ENCODE measurements around the gene BEND7.
"Not testable (repeated sequence)": the region's sequence is repeated elsewhere in the genome, so short reads cannot be mapped to it uniquely, and the experiment has no call there.

The BEND7 gene, protein sequence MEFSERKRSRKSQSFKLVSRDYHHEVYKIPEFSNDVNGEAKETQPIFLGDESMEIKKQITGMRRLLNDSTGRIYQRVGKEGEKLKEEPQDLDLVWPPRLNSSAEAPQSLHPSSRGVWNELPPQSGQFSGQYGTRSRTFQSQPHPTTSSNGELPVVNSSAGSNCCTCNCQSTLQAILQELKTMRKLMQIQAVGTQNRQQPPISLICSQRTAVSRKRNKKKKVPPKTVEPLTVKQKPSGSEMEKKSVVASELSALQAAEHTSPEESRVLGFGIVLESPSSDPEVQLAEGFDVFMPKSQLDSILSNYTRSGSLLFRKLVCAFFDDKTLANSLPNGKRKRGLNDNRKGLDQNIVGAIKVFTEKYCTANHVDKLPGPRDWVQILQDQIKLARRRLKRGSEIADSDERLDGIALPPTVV

DNA sequence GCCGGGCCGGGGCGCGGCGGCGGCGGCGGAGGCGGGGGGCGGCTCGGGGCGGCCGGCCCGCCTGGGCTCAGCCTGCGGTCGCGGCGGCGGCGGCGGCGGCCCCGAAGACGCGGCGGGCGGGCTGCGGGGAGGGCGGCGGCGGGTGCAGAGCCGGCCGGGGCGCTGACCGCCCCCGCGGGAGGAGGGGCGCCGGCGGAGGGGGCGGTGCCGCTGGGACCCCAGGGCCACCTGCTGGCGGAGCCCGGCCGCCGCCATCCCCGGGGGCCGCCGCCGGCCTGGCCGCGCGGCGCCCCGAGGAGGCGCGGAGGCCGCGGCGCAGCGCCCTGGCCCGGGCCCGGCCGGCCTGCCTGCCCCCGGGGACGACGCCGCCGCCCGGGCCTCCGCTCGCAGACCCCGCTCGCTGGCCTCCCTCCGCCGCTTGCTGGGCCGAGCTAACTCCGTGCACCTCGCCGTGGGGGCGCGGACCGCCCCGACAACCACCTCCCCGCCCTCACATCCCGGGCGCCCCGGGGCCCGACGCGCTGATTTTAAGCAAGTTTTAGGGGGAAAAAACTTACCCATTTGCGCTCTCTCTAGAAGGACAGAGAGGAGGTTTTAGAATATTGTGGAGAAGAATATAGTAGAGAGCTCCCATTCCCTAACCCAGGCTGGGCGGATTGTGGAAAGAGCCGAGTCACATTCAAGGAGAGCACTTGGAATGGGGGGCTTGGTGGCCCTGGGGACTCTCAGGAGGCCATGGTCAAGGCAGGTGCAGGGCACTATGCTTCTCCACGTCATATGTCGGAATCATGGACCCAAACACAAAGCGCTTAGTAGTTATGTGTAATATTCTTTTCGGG, at the start of gene BEND7:
TSS of gene BEND7 (minus strand) at position 140 of the 839 bp plus-strand sequence. CDS start 481 bp downstream, outside the sequence.
- DNase-seq (ENCODE audit: low read depth): no peak

DNA sequence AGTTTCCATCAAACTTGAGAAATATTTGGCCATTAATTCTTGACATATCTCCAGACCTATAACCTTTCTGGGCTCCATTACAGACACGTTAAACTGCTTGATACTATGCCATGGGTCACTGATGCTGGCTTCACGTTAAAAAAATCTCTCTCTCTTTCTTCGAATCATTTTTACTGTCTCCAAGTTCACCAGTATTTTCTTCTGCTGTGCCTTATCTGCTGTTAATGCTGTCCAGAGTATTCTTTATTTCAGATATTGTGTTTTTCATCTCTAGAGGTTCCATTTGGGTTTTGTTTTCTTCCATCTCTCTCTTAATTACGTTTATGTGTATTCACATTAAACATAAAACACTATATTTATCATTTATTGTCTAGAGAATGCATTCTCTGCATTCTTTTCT, 45.1 kb upstream of the BEND7 start:
- no peak for DNase-seq (ENCODE audit: low read depth)

DNA sequence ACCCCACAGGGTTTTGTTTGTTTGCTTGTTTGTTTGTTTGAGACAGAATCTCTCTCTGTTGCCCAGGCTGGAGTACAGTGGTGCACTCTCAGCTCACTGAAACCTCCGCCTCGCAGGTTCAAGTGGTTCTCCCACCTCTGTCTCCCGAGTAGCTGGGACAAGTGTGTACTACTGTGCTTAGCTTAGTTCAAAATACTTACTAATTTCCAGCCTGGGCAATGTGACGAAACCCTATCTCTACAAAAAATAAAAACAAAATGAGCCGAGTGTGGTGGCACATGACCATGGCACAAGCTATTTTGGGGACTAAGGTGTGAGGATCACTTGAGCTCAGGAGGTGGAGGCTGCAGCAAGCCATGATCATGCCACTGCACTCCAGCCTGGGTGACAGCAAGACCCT, 42.7 kb upstream of the BEND7 start:
- no peak for DNase-seq (ENCODE audit: low read depth)

DNA sequence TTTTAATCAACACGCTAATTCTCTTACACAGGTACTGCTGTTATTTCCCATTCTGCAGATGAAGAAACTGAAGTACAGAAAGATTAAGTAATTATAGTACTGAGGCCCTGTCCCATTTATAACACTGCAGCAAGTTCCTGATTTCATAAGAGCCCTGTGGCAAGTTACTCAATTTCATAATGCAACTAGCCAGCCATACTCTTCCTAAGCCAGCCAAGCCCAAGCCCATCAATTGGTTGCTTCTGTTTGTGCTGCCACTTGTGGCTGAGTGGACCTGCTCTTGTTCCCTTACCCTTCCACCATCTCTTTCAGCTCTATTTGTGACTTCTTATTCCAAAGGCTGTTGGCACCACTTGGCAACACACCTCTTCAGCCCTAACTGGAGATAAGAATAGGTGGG, 38.2 kb upstream of the BEND7 start:
- no peak for DNase-seq (ENCODE audit: low read depth)

DNA sequence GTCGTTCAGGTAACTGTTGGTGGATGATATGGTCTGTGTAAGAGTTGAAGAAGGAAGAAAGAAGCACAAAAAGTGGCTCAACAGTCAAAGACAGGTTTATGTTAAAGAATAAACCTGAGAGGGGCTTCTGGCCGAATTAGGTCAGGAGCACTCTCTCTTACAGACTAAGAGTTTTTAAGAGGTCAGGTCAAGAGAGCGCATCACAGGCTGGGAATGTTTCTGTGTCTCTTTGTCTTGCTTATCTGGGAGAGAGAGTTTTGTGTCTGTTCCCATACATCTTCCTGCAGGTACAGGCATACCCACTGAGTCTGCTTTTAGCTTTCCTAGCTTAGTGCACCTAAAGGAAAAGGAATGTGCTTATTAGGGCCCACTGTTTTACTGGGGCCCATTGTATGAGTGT, 35.8 kb upstream of the BEND7 start:
- DNase-seq (ENCODE audit: low read depth): no peak

DNA sequence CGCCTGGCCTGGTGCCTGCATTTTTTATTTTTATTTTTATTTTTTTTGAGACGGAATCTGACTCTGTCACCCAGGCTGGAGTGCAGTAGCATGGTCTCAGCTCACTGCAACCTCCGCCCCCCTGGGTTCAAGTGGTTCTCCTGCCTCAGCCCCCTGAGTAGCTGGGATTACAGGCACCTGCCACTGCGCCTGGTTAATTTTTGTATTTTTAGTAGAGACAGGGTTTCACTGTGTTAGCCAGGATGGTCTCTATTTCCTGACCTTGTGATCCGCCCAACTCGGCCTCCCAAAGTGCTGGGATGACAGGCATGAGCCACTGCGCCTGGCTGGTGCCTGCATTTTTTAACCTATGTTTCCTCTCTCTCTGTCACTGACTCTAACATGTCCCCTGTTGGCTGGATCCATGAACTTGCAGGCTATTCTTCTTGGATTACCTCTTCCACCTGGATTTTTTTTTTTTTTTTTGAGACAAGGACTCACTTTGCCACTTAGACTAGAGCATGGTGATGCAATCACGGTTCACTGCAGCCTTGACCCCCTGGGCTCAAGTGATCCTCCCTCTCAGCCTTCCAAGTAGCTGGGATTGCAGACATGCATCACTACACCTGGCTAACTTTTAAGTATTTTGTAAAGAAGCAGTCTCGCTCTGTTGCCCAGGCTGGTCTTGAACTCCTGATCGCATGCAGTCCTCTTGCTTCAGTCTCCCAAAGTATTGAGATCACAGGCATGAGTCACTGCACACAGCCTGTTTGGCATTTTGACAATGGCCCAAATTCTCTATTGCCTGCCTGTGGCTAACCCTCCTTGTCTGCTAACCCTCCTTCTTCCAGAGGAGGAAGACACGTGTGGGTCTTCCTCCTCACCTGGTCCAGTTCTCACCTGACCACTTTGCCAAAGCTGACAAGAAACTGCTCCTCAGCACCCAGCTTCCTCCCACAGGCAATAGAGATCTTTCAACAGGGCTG, 34.9 kb upstream of the BEND7 start:
- no peak for DNase-seq (ENCODE audit: low read depth)

DNA sequence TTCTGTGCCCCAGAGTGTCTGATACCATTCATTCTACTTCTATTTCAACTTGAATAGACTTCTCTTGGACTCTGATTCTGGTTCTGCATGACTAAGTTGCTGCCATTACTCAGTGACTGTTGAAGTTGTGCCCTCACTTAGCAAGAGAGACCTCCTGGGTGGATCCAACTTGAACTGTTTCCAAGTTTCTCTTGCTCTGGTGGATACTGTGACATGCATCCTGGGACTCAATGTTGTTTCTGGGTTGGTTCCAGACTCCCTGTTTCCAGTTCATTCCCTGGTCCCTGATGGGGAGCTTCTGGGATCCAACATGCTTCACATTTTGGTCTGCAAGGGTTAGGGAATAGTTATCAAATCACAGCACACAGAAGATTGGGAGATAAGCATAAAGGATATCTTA, 31.8 kb upstream of the BEND7 start:
- DNase-seq (ENCODE audit: low read depth): no peak

DNA sequence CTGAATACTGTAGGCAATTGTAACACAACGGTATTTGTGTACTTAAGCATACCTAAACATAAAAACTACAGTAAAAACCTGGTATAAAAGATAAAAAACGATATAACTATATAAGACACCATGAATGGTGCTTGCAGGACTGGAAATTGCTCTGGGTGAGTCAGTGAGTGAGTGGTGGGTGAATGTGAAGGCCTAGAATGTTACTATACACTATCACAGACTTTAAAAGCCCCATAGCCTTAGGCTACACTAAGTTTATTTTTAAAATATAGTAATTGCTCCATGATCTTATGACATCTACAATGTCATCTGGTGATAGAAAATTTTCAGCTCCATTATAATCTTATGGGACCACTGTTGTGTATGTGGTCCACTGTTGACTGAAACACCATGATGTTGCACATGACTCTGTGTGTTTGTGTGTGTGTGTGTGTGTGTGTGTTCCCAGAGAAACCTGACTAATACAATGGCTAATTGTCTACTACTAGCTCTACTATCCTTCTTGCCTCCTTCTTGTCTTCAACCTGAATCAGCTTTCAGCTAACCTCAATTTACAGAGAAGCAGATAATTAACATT, 30.4 kb upstream of the BEND7 start:
- DNase-seq (ENCODE audit: low read depth): no peak

DNA sequence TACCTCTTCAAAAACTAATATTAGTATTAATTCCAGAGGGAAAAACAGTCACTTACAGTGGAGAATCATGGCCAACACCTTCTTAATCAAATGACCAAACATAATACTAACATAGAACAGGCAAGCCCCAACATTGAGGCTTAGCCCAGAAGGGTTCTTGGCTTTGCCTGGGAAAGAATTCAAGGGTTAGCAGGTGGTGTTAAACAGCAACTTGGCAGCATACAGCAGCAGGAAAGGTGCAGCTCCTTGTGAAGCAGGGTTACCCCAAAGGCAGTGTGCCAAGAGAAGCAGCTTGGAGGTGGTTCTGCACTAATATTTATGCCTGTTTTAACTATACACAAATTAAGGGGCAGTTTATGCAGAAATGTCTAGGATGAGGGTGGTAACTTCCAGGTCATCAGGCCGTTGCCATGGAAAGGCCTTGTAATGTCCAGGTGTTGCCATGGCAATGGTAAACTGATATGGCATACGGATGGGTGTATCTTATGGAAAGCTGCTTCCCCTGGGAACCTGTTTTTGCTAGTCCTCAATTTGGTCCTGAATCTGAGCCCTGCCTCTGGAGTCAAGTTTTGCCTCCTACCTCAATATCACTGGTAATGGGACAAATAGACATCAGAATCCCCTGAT, 27.2 kb upstream of the BEND7 start:
- DNase-seq (ENCODE audit: low read depth): no peak

DNA sequence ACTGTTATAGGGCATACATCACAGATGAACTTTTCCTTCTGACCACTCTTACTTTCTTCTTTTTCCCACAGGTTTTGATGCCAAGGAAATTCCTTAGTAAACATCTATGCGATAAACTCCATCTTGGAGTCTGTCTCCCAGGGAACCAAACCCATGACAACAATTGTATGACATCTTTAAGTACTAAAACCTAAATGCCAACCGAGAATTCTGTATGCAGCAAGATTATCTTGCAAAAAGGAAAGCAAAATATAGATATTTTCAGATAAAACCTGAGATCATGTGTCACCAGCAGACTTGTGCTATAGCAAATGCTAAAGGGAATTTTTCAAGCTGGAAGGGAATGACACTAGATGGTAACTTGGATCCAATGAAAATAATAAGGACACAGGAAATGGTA, 22.0 kb upstream of the BEND7 start:
- DNase-seq (ENCODE audit: low read depth): no peak

DNA sequence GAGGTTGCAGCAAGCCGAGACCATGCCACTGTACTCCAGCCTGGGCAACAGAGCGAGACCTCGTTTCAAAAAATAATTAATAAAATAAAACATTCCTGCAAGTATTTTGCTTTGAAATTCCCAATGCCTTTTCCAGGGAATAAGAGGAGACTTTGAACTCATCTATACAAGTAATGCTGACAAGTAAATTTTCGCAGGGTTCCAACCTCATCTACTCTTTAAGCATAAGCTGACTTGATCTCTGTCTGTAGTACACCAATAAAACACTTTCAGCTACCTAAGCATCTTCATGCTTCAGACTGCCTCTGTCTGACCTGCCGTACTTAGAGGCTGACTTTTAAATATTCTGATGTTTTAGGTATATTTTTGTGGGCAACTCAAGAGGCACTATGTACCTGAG, 13.7 kb upstream of the BEND7 start:
- DNase-seq (ENCODE audit: low read depth): no peak

DNA sequence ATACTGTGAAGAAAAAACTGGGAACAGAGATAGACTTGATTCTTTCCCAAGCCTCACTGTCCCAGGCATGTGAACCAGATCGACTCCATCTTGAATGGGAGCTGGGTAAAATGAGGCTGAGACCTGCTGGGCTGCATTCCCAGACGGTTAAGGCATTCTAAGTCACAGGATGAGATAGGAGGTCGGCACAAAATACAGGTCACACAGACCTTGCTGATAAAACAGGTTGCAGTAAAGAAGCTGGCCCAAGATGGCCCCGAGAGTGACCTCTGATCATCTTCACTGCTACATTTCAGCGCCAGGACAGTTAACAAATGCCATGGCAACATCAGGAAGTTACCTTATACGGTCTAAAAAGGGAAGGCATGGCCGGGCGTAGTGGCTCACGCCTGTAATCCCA, 9.2 kb upstream of the BEND7 start:
- not testable (repeated sequence) for DNase-seq (ENCODE audit: low read depth)

DNA sequence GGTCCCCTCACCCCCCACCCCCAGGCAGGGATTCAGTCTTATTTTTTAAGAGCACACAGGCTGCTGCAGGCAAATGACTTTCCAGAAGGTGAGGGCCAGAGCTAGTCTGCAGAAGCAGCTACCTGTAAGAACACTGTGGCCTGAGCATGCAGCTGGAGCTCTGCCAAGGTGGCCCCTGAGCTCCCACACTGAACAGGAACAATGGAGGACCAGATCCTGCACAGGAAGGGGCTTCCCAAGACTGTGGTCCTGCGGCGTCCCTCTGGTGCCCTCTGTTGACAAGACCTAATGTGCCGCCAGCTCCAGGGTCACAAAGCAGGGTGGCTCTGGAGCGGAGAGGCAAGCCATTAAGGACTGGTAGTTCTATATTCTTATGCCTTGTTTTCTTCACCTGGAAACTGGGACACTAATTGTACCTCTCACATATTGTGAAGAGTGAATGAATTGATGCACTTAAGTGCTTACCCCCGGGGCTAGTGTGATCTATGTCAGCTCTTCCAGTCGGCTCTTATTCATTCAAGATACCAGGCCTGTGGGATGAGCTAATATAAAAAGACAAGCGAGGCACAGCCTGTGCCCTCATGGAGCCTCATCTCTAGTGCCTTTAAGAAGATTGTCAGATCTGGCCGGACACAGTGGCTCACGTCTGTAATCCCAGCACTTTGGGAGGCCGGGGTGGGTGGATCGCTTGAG, 8.0 kb upstream of the BEND7 start:
- no peak for DNase-seq (ENCODE audit: low read depth)

DNA sequence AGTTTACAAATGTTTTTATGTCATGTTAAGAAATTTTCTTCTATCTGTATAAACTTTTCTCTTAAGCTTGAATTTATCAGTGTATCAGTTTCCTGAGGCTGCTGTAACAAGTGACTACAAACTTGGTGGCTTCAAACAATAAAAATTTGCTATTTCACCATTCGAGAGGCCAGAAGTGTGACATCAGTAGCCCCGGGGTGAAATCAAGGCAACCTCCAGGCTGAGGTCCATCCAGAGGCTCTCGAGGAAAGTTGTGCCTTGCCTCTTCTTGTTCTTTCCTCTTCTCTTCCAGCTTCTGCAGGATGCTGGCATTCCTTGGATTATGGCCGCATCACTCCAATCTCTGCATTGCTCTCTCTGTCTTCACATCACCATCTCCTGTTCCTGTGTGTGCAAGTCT, 6.5 kb upstream of the BEND7 start:
- no peak for DNase-seq (ENCODE audit: low read depth)

DNA sequence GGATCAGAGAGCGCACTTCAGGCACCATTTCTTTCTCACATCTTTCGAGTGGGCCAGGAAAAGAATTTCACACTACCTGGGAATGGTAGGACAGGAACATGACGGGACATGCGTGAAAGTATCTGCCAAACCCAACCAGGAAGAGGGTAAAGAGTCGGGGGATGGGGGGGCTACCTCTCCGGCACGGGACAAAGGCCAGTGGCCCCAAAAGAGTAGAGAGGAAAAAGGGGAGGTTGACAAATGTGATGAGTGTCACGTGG, 830 bp upstream of the BEND7 start:
- no peak for DNase-seq (ENCODE audit: low read depth)

DNA sequence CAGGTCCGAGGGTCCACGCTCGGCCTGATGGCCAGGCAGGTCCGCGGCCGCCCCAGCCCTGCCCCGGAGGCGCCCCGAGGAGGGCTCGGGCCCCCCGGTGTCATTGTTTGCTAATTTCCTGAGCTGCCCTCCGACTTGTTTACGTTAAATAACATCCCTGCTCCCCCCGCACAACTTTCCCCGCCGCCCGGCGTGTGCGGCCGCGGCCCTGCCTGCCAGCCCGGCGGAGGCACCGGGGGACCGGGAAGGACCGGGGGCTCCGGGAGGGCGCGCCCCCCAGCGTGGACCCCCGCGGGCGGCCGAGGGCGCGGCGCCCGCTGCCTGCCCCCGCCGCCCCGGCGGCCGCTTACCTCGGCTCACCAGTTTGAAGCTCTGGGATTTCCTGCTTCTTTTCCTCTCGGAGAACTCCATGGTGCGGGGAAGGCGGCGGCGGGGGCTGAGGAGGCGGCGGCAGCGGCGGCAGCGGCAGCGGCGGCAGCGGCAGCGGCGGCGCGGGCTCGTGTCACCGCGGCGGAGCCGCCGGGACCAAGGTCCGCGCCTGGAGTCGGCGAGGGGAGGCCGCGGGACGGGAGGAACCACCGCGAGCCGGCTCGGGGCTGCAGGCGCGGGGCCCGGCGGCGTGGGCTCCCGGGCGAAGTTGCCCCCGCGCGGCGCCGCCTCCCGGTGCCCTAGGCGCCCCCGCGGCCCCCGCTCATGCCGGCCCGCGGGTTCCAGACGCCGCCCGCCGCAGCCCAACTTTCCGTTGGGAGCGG, 515 bp downstream of the BEND7 start:
- no peak for DNase-seq (ENCODE audit: low read depth)

DNA sequence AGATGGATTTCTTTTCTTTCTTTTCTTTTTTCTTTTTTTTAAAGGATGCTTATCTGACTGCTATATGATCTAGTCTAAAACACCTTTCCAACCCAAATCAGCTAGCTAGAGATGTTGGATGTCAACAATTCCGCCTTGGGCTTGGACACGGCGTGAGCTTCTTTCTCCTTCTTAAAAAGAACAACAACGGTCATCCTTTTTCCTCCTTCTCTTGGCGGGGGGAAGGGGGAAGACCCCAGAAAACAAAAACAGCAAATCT, 1.0 kb downstream of the BEND7 start:
- DNase-seq (ENCODE audit: low read depth): no peak

DNA sequence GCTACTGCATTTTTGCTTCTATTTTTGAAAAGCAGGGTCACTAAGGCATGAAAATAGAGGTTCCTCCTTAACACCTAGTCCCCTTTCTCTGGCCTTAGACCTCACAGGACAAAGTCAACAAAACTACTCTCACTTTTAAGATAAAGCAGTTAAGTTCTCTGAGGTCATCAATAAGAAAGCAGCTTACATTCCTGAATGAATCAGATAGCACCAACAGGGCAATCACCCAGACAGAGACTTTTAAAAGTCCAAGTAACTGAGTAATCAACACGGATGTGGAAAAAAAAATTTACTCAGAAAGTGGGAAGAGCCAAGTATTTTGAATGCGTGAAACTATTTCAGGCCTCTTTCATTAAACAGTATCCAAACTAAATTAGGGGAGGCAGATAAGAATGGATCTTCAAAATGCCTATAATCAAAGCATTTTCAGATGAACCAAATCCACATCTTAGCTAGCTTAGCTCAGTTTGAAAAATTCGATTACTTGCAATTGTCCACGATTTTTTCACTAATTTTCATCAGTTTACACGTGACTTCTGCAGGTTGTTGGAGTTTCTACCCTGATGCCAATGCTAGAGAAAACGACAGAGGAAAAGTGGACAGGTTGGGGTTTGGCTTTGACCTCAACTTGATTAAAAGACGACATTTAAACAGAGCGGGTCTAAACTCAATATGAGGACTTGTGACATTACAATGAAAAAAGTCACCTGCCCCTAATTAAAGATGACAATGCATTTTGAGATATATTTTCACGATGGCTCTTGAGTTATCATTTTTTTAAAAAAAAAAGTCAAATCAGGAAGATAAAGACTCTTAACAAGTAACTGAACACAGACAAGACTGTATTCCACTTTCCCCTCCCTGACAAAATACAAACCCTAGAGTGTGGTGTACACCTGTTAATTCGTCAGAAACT, 1.6 kb downstream of the BEND7 start:
- no peak for DNase-seq (ENCODE audit: low read depth)

DNA sequence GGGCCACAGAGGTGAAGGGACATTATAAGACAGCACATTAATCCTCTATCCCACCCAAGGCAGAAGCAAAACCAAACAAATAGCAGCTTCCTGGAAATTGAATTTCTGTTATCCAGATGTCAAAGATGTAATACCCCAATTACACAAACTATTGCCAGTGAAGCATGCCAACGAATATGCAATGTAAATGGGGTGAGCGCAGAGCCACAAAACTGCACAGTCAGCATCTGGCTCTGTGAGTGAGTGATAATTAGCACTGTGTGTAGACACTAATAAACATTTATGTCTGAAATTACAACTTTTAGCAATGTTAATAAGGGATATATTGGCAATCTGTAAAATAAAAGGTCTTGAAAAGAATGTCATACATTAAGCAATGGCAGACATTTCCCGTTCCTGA, 3.2 kb downstream of the BEND7 start:
- DNase-seq (ENCODE audit: low read depth): no peak

DNA sequence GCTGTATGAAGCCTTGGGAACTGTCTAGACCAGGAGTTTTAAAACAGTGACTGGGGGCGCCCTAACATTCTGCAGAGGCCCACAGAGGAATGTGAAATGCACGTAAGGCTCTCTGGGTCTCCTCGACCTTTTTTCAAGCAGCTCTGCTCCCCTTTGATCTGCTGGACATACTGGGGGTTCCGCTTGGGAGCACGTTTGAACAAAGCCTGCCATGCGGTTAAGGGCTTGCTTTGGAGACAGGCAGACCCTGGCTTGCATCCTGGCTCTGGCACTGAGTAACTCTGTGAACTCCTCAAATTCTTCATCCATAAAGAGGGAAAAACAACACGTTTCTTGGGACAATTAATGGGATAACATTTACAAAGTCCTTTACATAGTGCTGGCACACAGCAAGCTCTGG, 7.8 kb downstream of the BEND7 start:
- DNase-seq (ENCODE audit: low read depth): no peak

All from stimulated activated CD8-positive, alpha-beta memory T cell treated with anti-CD3 and anti-CD28 coated beads, Interleukin-12 subunit alpha, Interleukin-12 subunit beta, amount 100 ng/mL, for 1 hour (primary cell).